COR-L47 (cell line): Measurements from ENCODE around the gene PCSK6.

Experiments used
- DNase-seq: peaks from one replicate; lab custom pipeline; 2025; lab: John Stamatoyannopoulos, UW

Gene PCSK6

DNA sequence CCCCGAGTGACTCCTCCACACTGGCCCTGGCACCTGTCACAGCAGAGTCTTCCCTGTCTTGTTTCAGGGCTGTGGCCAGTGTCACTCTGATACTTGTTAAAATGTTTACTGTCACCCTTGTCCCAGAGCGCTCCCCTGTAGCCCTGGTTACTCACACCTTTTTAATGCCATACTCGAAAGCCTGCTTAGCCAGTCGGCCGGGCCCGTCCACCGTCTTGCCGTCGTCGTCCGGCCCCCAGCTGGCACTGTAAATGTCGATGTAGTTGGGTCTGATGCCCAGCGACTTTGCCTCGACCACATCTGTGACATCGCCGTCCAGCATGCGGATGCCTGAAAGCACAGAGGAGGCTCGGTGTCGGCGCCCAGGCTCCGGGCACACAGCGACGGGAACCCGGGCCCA lies 91.3 kb downstream of the PCSK6 start:
- DNase-seq: no peak

DNA sequence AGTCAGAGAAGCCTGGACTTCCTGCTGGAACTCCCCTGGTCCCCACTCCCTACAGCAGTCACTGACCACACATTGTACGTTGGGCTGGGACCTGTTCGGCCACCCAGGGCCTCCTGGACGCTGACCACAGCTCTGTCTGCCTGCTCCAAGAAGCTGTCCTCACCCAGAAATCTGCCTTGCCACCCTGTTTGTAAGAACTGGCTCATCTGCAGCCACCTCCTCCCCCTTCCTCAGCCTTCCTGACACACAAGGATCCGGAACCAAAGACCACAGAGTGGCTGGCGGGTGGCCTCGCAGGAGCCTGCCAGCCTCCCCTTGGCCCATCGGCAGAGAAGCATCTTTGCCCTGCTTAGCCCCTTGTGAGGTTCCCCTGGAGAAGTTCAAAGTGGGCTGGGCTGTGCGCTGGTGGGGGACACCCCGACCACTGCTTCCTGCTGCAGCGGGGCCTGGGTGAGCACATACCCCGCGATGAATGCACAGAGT lies 91.9 kb downstream of the PCSK6 start:
- DNase-seq: no peak

DNA sequence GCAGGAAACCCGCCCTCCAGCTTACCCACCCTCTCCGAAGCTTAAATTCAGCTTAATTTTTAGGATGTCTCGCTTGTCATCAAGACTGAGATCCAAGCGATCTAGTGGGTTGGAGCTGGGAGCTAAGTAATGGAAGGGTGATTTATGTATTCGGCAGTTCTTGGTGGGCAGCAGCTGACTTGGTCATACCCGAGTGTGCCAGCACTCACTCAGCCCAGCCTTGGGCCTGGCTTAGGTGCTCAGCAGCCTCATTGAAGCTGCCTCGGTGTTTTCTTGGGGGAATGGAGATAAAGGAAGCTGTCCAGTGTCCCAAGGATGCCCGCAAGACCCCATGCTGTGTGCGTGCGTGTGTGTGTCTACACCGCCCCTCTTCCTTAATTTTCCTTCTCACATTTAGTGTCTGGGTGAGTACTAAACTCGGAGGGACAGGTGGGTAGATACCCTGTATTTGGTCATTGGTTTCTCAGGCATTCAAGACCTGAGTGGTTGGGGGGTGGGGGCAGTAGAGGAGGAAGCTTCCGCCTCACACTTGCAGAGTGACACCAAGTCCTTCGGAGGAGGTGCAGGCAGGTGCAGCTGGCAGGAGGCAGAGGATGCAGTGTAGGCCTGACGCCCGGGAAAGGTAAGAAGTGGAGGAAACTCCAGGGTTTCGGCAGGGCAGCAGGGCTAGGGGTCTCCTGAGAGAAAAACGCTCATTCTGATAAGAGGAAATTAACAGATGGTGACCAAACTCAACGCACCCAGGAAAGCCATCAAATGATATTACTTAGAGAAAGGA lies 92.8 kb downstream of the PCSK6 start:
- no peak for DNase-seq

DNA sequence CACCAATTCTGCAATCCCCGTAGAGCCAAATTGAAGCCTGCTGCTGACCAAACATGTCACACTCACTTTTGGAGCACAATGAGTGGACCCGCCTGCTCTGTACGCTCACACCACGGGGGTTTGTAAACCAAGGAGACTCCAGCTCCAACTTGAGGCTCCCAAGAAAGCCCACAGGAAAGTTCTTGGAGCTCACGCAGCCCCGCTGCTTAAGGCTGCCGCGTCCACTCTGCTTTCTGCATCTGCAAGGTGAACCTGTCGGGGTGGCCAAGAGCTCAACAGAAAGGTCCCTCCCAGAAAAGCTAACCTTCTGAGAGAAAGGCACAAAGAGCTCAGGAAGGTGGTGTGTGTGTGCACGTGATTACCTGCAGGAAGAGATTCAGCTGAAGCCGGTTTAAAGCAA lies 94.9 kb downstream of the PCSK6 start:
- no peak for DNase-seq

DNA sequence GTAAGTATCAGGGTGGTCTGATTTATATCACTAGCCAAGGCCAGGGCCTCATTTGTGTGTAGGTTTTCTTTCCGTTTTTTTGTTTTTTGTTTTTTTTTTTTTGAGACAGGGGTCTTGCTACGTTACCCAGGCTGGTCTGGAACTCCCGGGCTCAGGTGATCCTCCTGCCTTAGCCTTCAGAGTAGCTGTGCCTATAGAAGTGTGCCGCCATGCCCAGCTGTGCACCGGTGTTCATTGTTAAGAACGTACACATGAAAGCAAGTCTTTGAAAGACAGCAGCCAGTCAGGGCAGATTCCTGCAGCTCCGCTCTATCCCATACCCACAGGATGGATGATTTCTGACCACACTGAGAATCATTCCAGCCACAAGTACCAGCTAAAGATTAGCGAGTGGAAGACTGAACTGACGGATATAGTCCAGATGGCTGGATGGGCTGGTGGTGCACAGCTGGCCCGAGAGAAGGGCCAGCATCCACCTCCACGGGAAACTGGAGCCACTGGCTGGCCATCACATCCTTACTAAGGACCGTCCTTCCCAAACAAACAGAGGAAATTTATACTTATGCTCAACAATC lies 95.4 kb downstream of the PCSK6 start:
- no peak for DNase-seq

DNA sequence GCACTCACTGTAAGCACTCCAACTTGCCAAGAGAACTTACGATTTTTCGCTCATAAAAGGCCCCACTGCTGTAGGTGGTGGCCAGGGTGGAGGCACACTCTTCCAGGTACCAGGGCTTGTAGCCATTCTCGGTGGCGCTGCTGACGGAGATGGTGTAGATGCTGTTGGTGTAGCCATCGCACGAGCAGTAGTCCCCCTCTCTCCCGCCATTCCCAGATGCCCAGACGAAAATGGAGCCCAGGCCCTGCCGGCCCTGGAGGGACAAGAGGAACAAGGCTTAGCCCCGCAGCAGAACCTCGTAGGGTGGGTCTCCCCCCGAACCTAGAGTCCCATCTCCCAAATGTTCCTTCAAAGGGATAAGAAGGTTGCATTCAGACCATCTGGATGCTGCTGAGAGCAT lies 96.3 kb downstream of the PCSK6 start:
- DNase-seq: no peak

DNA sequence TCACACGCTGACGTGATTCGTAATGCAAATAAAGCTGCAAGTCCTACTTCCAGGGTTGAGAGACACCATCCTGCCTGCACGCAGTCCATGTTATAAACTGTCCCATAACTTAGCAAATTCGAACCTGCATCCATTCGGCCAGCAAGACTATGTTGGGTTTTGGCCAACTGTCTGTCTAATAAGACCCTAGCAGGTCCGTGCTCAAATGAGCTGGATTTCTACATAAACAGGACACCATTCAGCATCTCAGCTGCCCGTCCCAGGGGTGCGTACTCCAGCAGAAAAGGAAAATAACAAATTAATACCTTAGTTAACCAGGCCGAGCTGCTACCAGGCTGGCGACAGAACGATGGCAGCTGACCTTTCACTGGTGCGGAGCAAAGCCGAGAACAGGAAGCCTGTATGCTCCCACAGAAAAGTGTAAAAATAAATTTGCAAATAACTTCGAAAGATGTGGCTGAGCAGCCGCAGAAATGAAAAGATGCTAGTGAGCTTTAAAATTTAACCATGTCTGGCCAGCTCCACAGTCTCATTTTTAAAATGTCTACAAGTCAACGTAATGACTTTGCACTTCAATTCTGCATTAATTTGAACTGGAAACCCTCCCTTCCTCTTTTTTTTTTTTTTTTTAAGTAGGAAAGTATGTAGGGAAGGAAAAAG lies 97.4 kb downstream of the PCSK6 start:
- no peak for DNase-seq

DNA sequence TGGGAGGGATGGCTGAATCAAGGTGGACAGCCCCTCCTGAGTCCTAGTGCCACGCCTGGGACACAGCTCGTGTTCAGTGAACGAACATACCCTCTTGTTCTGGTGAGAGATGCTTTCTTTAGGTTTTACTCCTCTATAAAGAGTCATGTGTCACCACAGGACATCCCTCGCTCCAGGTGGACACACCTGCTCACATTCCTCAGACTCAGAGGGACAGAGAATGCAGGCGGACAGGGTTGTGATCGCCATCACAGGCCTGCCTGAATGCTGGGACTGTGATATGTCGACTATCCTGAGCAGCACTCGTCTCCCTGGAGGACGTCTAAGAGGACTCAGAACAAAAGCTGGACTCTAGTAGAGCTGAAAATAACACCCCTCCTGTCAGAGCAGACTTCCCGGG lies 98.1 kb downstream of the PCSK6 start:
- no peak for DNase-seq

DNA sequence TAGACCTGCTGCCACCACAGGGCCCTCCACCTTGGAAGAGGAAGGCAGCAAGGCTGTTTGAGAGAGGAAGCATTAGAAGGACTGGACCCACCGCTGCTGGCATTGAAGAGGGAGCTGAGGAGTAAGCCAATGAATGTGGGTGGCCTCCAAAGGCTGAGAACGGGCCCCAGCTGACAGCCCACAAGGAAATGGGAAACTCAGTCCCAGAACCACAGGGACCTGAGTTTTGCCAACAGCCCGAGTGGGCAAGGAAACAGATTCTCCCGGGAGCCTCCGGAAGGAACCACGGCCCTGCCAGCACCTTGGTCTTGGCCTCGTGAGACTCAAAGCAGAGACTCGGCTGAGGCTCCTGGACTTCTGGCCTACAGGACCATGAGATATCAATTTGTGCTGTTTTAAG lies 99.0 kb downstream of the PCSK6 start:
- DNase-seq: no peak

DNA sequence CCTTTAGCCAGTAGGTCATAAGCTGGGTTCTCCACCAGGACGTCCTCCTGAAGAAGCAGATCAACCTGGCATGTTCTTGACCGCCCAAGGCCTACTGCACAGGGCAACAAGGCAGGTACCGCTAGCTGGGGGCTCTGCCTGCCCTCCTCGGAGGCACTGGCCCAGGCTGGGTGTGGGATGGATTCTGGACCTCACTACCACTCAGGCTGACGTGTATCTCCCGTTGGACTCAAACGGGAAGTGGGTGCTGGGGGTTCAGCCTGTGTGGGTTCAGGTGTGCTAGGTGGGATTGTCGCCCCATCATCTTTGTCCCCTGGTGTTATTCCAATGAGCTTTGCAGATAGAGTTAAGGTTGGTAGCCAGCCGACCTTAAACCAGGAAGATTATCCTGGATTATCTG lies 99.4 kb downstream of the PCSK6 start:
- DNase-seq: no peak

DNA sequence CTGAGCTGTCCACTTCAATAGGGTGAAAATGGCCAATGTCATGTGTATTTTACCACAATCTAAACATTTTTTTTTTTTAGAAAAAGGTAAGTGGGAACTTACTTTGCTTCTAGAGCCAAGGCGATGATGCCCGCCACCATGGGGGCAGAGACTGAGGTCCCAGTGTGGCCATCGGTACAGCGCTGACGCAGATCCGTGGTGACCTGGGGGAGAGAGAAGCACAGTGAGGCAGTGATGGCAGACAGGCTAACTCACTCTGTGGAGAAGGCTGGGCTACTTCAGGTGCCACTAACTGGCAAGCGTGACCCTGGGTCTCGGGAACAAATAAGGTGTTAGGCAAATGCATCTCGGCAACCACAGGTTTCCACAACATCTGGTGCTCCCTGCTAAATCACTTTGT lies 100.1 kb downstream of the PCSK6 start:
- no peak for DNase-seq

DNA sequence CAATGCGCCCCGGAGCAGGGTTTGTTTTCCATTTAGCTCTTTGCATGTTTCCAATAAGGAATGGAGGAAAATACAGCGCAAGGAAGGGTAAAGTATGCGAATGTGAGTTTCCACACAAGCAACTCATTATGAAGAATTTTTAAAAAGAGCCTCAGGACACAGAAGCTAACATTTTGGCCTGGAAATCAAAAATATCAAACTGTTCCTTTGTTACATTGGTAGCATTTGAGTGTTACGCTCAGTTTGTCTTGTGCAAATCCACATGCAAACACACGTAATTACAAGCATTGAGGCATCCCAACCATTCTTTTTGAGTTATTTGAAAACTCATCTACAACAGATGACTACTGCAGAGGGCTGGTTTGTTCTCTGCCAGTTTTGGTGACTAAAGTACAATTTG lies 101.5 kb downstream of the PCSK6 start:
- DNase-seq: no peak

DNA sequence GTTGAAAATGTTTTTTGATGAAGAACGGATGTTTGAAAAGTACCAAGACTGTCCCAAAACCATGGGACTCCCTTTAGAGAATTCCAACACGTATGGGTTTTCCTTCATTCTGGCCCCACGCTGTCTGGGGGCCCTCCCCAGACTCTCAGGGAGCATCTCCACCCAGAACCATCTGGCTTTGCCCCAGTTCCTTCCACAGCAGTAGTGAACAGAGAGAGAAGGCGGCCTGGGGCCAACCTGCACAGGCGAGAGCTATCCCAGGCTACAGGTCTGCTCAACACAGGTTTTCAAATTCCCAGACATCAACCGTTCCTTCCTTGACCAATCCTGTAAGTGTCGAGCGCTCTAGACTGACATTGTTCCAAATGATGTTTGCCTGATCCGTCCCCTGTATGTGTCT lies 101.9 kb downstream of the PCSK6 start:
- DNase-seq: no peak

DNA sequence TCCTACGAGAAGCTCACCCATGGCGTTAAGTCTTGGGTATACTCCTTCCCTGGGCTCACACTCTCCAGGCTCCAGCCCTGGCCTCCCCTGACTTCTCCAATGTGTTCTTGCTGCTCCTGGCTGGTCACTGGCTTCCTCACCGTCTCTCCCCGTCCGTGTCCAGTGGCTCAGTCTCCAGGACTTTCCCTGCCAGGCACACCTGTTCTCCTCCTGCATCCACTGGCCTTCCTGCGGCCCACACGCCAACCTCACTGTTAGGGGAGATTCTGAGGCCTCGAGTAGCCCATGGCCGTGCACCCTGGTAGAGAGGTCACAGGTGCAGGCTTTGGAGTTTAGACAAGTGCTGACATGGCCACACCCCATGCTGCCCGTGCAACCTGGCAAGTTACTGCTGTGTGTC lies 102.5 kb downstream of the PCSK6 start:
- no peak for DNase-seq

DNA sequence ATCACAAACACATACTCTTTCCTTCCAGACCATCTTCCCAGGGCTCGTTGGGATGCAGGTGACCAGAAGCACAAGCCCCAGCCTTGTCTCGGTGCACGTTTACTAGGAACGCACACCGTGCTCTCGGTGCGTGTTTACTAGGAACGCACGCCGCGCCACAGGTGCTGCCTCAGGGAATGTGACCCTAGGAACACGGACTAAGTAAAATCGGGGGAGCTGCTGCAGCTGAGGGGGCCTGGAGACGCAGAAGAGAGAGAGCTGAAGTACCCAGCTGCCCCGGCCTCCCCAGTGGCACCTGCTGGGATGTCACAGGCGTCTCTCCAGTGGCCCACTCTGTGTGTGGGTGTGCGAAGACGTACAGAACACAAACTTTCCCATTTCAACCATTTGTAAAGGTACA lies 103.5 kb downstream of the PCSK6 start:
- no peak for DNase-seq

DNA sequence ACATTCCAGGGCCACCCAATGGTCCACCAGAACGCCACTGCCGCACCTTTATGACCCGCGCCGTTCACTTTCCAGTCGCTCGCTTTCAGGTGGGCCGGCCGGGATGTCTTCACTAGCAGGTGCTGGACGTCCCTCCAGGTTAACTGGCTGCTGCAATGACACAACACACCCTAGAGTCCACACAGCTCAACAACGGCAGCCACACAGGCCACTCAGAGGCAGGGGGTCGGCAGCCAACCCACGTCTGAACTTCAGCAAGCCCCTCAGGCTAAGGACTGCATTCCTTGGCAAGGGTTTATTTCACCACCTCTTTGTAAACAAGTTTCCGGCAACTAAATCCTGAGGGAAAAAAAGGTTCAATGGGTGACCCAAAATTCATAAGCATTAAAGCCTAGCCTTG lies 105.2 kb downstream of the PCSK6 start:
- DNase-seq: no peak

DNA sequence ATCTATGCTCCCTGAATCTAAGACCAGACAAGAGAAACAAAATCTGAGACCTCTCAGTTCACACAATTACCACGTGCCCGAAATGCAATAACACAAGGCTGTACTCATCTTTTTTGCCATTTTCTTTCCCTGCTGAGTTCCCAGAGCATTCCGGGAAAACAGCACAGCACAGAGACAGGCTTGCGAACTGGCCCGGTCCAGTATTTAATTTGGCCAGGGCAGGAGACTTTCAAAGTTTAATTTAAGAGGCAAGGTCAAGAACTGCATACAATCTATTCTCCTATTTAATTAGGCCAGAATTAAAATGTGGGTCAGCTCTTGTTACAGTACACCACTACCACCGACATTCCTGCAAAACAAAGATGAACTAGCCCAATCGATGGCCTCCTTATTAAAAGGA lies 107.0 kb downstream of the PCSK6 start:
- DNase-seq: no peak

DNA sequence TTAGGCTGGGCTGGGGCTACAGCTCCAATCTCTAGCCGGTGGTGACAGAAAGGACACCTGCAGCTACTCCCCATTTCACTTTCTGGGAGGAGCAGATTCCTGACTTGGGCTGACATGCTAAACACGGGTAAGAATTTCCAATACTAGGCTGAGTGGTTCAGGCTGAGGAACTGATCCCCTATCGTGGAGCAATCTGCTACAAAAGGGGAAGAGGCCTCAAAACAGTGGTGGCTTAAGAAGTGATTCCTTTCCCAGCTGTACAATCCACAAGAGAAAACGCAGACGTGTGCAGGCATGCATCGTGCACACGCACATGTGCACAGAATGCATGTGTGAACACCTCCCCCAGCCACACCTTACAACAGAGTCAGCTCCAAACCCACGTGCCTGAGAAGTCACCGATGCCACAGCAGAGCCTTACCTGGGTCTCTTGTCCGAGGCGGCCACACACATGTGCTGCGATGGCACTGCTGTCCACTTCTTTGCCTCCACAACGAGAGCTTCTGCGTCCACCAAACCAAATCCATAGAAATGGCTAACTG lies 107.8 kb downstream of the PCSK6 start:
- no peak for DNase-seq

DNA sequence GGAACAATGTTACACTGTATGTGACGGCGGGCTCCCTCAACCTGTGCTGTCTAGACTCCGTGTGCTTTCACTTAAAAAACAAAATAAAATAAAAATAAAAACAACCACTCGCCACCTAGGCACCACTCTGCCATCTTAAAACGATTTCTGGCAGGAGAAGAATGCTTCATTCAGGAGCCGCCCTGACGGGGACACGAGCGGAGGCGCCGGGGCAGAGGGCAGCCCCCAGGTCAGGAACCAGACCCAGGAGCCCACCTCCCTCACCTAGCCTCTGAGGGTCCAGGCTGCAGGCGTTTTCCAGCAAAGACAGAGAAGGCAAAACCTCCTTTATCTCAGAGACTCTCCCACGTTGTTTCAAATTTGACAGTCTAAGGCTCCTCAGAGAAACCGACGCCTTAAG lies 109.4 kb downstream of the PCSK6 start:
- no peak for DNase-seq

DNA sequence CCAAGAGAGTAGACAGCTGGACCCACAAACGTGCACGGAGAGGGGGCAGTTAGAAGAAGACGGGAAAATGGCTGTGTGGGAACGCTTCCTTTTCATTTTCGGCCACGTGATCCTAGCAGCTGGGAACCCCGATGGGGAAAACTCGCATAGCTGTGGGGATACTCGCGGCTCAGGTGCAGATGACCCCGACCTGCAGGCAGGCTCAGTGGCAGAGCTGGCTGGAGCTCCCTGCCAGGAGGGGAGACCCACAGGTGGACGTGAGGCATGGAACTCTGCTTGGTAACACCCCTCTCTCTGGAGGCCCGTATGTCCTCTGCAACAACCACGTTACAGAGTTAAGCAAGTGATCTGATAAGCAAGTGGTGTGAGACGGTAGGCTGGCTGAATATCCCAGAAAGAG lies 109.9 kb downstream of the PCSK6 start:
- DNase-seq: no peak

DNA sequence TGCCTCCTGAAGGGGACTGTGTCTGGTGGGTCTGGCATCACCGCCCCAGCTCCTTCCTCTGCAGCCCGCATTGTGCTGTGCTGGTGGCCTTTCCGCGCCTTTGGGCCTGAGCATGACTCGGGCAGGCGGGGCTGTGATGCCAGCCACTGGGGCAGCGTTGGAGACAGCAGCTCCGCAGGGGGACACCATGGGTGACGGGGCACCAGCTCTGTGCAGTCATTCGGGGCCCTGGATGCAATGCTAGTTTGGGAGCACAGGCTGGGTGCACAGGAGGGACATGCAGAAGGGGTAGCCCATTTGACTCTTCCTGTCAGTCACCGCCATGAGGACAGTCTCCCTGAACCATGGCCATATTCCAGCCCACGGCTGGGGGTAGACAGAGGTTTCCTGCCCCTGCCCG lies 110.6 kb downstream of the PCSK6 start:
- DNase-seq: no peak

DNA sequence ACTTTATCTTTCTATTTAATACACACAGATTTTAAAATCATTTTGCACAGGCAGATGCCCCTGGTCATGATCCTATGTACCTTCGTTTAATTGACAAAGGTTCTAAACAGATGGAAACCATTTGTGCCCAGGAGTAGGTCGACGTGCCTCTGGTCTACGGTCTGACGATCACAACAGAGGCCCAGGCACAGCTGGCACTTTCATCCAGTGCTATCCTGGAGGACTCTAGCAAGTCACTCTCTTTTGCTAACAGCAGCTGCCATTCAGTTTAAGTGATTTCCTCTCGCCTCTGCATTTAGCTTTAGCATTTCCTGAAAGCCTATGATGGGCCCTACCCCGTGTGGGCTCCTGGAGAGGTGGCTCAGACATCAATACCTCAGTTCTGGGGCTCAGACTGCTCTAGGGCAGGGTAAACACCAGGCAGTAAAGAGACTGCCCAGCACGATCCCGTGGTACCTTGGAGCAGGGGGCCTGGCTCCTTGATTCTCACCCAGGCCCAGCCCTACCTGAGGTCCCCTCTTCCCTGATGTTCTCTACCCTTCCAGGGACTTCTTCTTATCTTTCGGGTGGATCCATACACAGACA lies 111.2 kb downstream of the PCSK6 start:
- DNase-seq: no peak
